Activated B cell treated with CpG ODN at 0.5 μM for 24 hours (primary cell): ENCODE measurements around the gene HADHA. TPM values are rescaled to one million over a fixed set of nuclear protein-coding genes. Genes with fewer than 3 reads are reported as not detected.

Source experiments
- ATAC-seq: fragments of 200-7000 bp; cut with Tn5 transposase; one replicate; pipeline ENCODE4 v1.10.0; 2021; ENCODE audit warnings: low read depth, mild to moderate bottlenecking, moderate library complexity
- CTCF ChIA-PET: fragments of 350-600 bp; sonication (Branson Sonifier 250); formaldehyde crosslinking; loops from one replicate; lab custom pipeline; 2021; ENCODE audit warnings: antibody characterized with exemption; lab: Charles Lee
- POLR2A ChIA-PET: fragments of 350-600 bp; sonication (Branson Sonifier 250); formaldehyde crosslinking; loops from one replicate; lab custom pipeline; 2021; ENCODE audit warnings: antibody characterized with exemption; lab: Charles Lee
- DNase-seq: peaks from one replicate; pipeline ENCODE4 v3.0.0; 2022
- H3K27ac Mint-ChIP-seq: one replicate; pipeline ENCODE4 v1.8.0; 2020; ENCODE audit warnings: mixed read lengths
- H3K27me3 Mint-ChIP-seq: one replicate; pipeline ENCODE4 v1.8.0; 2021; ENCODE audit warnings: mixed read lengths
- H3K36me3 Mint-ChIP-seq: one replicate; pipeline ENCODE4 v1.8.0; 2021; ENCODE audit warnings: low read depth, mixed read lengths
- H3K4me1 Mint-ChIP-seq: one replicate; pipeline ENCODE4 v1.8.0; 2021; ENCODE audit warnings: mixed read lengths
- H3K4me3 Mint-ChIP-seq: one replicate; pipeline ENCODE4 v1.8.0; 2020; ENCODE audit warnings: mild to moderate bottlenecking, mixed read lengths
- H3K9me3 Mint-ChIP-seq: one replicate; pipeline ENCODE4 v1.8.0; 2020; ENCODE audit warnings: mixed read lengths
- CTCF ChIP-seq: fragments of 200-600 bp; IDR thresholded peaks from one replicate; pipeline ENCODE4 v1.8.0; 2022; ENCODE audit warnings: antibody characterized with exemption, mild to moderate bottlenecking
- intact Hi-C: fragments of 100-400 bp; cut with micrococcal nuclease; formaldehyde crosslinking; loops from one replicate; pipeline ENCODE4 v1.15.1; 2024
- total RNA-seq: library from RNA; stranded (reverse); gene quantifications from 2 replicates; pipeline ENCODE4 v1.2.3, GENCODE V29; 2022

HADHA gene
- total RNA-seq, 1 donor from 2014 or later: 127 TPM

- Mint-ChIP-seq H3K27me3 (no peaks in the 10 kb centered on the region), H3K27ac (no peak overlapping the region), H3K36me3 (peaks cover 95% of the 10 kb centered on the region), H3K4me1 (peaks cover 28% of the 10 kb centered on the region), H3K9me3 (peaks cover 10% of the 10 kb centered on the region), H3K4me3 (no peak overlapping the region)
- intact Hi-C loops: no loop called here
- ATAC-seq: no peak
- no peak for DNase-seq
- no peak for TF ChIP-seq CTCF
- ChIA-PET POLR2A (interaction anchor here (1.1 kb wide), 1 partner anchor 11 kb away, joined by 3 read pairs; no protein-coding TSS in a partner anchor), CTCF (interaction anchor here (1.4 kb wide), 1 partner anchor 11 kb away, joined by 6 read pairs; no protein-coding TSS in a partner anchor)
Measured at GRCh38 chr2:26195040-26195984, 49.1 kb downstream of the HADHA start.

- ChIA-PET CTCF (interaction anchor here (1.0 kb wide), 1 partner anchor 9 kb away, joined by 3 read pairs; no protein-coding TSS in a partner anchor), POLR2A (no interaction called here)
- ATAC-seq (no peak), DNase-seq (no peak)
- Mint-ChIP-seq H3K9me3 (peaks cover 10% of the 10 kb centered on the region), H3K27ac (no peak overlapping the region), H3K4me1 (peaks cover 28% of the 10 kb centered on the region), H3K27me3 (no peaks in the 10 kb centered on the region), H3K36me3 (peaks cover 87% of the 10 kb centered on the region), H3K4me3 (no peak overlapping the region)
- no peak for TF ChIP-seq CTCF
- intact Hi-C loops: no loop called here
Measured at GRCh38 chr2:26193578-26194231, 50.7 kb downstream of the HADHA start.

GRCh38 chr2:26191316-26192159, 52.9 kb downstream of the HADHA start:
- ChIA-PET POLR2A (no interaction called here), CTCF (no interaction called here)
- H3K4me3 Mint-ChIP-seq: no peak overlapping the region
- peaks cover 14% of the 10 kb centered on the region for H3K4me1 Mint-ChIP-seq
- ATAC-seq (no peak), DNase-seq (no peak)
- no peaks in the 10 kb centered on the region for H3K27me3 Mint-ChIP-seq
- peaks cover 66% of the 10 kb centered on the region for H3K36me3 Mint-ChIP-seq
- no peaks in the 10 kb centered on the region for H3K9me3 Mint-ChIP-seq
- H3K27ac Mint-ChIP-seq: no peak overlapping the region
- TF ChIP-seq CTCF: no peak
- intact Hi-C loops: no loop called here

- Mint-ChIP-seq H3K27ac (no peak overlapping the region), H3K36me3 (peaks cover 56% of the 10 kb centered on the region), H3K27me3 (no peaks in the 10 kb centered on the region), H3K9me3 (no peaks in the 10 kb centered on the region), H3K4me3 (no peak overlapping the region), H3K4me1 (peaks cover 11% of the 10 kb centered on the region)
- TF ChIP-seq CTCF: no peak
- intact Hi-C loops: no loop called here
- ChIA-PET CTCF (no interaction called here), POLR2A (no interaction called here)
- no peak for DNase-seq
- ATAC-seq: no peak
Measured at GRCh38 chr2:26190369-26190768, 54.1 kb downstream of the HADHA start.
